ENCODE results near the gene C1QTNF7.

C1QTNF7 gene

DNA sequence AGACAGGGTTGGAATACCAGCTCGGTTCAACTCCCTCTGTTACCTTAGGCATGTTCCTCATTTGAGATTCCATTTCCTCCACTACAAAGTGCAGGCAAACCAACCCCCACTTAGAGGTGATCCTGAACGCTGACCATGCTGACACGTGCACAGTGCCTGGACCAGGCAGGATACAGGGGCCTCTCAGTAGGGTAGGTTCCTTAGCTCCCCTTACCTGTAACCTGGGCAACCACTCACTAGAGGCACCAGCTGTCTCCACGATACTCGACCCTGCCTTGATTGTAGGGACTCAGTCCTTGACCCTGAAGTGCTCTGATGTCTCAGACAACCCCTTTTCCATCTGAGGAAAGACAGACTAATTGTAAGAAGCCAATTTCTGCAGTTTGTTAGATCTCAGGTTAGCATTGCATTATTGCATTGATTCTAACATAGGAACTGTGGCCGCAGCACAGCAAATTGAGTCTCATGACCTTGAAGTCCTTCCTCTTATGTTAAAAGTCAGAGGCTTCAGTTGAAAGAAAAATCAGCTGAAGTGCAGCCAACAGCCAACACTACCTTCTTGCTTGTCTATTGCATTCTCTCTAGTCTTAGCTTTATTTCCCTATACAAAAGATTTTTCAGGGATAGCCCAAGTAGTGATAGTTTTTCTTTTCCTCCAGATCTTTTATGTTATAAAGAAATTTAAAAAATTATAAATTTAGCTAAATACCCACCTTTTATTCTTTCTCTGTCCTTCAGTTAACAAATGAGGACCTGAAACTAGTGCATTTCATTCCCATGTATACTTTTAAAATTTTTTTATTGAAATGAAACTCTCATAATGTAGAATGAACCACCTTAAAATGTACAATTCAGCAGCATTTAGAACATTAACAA lies 11.2 kb upstream of the C1QTNF7 start:
- no peak for DNase-seq

DNA sequence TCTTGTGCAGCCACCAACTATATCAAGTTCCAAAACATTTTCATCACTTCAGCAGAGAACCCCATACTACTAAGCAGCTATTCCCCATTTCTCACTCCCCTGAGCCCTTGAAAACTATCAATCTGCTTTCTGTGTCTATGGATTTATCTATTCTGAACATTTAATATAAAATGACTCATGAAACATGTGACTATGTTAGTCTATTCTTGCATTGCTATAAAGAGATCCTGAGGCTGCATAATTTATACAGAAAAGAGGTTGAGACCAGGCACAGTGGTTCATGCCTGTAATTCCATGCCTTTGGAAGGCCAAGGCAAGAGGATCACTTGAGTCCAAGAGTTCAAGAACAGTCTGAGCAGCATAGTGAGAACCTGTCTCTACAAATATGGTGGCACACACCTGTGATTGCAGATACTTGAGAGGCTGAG lies 10.6 kb upstream of the C1QTNF7 start:
- DNase-seq = no peak

DNA sequence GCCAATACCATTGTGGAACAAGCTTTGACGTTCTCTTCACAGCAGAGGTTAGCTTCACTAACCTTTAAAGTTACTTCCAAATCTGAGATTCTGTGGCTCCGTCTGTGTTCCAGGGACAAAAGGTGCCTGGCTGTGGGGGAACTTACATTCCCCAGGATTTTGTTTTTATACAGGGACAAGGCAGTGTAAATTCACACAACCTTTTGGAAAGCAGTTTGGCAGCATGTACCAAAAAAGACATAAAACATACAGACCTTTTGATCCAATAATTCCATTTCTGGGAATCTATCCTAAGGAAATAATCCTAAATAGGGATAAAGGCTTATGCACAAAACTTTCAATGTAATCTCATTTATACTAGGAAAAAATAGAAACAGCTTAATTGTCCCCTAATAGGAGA lies 8.9 kb upstream of the C1QTNF7 start:
- DNase-seq = no peak

DNA sequence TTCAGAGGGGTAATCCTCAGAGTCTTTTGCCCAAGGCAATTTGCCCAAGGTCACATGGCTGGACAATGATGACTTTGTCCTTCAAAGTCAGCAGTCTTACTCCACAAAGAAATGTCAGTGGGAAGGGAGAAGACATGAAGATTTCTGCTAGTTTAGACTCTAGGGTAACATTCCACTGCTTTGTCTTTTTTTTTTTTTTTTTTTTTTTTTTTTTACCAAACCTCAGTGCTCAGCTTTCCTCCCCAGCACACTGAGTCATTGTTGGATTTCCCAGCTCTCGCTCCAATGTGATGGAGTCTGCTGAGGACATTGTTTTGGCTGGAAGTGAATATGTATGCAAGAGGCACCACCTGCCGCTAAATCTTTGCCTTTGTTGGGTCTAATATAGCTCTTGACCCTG lies 7.2 kb upstream of the C1QTNF7 start:
- DNase-seq = no peak

DNA sequence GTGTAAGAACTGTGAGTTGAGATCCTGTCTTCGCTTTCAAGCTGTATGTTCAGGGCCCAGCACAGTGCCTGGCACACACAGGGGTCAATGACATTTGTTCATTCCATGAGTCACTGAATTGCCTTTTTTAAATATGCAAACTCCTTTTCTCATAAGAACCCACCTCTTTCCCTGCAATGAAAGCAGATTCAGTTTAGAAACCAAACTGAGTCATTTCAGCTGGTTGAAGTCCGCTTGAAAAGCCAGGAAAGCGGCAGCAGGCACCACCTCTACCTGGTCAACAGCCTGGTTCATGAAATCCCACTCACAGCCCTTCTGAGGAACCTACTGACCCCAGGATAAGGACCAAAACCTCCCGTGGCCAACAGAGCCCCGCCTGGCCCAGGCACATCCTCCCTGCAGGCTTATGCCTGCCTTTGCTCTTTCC lies 4.5 kb upstream of the C1QTNF7 start:
- DNase-seq = peak; percentile 30

DNA sequence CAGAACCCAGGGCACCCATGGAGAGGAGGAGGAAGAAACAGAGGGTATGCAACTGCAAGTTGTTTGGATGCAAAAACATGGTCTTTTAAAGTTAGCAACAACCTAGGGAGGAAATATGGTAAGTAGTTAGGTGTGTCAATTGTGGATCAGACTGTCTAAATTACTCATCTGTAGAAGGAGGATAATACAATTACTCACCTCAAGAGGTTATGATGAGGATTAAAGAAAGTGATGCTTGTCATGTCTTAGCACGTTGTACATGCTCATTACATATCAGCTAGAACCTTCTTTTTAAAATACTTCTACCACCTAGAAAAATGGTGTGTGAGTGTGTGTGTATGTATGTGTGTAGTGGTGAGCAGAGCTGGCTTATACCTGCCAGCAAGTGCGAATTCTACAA lies 2.3 kb upstream of the C1QTNF7 start:
- DNase-seq = no peak

DNA sequence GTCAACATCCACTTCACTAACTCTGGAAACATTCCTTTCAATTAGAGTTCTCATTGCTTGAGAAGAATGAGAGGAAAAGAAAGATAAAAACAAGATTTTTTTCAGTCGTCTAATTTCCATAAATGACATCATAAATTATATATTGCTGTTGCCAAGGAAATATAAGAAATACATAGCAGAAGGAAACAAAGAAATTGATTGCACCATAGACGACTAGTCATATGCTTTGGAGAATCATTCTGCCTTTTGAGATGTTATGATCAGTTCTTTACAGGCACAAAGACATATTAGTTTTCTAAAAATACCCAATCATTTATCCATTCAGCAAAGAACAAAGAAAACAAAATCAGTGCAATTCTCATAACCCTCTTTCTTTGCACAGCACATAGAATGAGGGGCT lies 672 bp upstream of the C1QTNF7 start:
- DNase-seq = no peak

DNA sequence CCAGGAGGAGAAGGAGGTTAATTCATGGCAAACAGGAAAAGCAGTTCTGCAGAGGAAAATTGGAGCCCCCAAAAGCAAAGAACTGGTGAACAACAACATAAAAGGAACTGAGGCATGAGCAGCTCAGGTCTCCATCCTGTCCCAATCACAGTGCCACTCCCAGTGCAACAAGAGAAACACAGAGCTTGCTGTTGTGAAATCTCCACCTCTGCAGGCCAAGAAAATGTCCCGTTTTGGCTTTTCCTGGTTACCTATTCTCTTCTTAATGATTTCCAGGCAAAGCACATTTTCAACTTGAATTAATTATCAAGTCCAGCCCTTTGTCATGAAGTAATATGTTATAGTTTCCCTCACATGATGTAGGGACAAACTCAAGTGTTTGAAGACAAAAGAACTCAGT lies 778 bp downstream of the C1QTNF7 start:
- no peak for DNase-seq

DNA sequence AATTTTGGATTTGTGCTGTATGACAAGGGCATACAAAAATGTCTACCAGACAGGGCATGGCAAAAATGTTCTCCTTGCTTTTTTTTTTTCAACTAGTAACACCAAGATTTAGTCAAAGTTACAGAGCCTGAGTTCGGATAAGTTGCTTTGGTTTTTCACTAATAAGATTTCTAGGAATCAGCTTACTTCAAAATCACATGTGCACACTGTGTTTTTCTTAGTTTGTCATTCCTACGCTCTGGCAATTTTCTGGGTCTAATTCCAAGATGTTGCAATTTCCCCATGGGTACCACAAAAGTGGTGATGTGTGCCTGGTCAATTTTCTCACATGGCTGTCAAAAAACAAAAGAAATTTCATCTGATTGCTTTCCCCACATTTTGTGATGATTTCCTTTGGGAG lies 6.3 kb downstream of the C1QTNF7 start:
- no peak for DNase-seq

DNA sequence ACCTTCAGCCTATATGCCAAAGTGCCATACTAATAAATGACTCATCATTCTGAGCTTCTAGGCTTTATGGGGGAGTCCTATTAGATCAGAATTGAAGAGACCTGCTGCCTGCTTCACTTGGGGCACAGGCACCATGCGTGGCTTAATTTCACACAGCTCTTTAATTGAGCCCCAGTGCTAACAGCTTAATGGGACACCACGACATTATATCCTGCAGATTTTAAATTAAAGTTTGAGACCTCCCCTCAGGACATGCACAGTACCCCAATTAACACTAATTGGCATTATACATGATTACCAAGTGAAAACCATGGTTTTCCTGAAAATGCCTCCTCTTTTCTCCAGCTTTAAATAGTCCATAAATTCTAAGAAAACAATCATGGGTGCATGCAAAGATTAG lies 6.8 kb downstream of the C1QTNF7 start:
- no peak for DNase-seq

DNA sequence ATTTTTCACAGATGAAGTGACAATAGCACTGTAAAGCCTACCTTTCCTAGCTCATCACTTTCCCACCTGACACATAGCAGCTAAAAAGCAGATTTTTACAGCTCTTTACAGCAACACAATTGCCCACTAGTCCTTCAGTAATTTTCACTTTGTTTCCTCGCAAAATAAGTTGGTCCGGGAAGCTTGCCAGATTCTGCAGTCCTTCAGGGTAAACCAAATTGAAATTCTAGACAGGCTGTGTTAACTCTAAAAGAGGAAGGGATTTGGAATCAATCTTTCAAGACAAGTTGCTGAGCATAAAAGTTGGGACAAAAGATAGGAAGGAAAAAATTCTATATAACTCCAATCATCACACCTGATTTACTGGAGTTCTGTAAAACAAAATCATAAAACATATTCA lies 8.7 kb downstream of the C1QTNF7 start:
- no peak for DNase-seq

DNA sequence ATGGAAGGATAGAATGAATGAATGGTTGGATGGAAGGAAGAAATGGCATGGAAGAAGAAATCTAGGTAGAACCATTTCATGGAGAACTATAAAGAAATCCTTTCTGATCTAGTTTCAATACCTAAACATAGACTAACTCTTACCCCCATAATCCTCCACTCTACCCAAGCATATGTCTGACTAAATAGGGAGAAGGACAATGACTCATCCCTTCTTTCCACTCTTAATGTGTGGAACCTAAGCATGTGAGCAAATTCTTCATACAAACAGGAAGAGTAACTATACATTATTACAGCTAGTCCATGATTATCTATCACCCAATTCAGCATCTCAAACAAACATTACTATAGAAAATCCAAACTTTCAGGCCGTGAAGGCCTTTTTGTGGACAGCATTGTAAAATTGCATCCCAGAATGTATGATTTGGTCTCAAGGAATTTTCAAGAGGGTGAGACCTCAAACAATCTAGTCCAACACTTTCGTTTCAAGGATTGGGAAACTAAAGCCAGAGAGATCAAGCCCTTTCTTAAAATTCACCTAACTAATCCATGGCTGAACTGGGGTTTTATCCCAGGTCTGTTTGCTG lies 11.2 kb downstream of the C1QTNF7 start:
- no peak for DNase-seq

DNA sequence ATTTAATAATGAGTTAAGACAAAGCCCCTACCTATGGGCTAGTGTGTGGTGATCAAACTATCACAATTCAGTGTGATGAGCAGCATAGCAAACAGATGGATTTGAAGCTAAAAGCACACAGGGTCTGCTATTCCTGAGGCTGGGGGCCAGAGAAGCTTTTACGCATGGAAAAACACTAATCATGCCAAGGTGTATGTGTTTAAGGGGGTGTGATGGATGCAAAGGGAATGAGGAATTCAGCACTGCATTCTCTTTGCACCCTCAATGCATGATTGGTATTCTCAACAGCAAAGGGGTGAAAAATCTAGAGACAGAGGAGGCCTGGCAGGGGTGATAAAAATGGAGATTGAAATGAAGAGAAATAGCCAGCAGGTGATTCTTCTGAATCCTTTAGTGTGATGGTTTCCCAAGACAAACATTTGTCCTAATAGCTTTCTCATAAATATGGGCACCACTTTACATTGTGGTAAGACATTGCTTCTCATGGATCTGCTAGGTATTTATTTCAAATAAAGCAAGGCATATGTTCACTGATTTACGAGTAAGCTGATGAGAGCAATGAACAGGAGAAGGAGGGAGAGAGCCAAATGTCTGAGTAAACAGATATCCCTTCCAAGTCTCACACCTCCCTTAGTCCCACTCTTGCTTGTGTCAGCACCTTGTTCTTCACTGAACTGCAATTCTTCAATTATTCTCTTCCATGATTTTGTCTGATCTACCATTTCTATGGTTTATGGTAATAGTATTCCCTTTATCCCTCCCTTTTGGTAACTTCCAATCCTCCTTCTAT lies 15.7 kb downstream of the C1QTNF7 start:
- no peak for DNase-seq

DNA sequence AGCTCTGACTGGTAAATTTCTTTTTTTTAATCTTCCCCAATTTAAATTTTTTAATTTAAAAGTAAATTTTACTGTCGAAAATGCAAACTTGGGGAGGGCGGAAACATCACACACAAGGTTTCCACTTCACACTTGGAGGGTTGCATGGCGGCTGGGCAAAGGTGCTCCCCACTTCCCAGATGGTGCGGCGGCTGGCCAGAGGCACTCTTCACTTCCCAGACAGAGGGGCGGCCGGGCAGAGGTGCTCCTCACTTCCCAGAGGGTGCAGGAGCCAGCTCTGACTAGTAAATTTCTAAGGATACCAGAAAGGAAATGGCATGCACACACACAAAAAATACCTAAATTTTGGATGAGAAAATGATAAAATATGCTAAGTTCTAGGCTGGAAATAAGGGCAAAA lies 16.4 kb downstream of the C1QTNF7 start:
- DNase-seq = no peak

DNA sequence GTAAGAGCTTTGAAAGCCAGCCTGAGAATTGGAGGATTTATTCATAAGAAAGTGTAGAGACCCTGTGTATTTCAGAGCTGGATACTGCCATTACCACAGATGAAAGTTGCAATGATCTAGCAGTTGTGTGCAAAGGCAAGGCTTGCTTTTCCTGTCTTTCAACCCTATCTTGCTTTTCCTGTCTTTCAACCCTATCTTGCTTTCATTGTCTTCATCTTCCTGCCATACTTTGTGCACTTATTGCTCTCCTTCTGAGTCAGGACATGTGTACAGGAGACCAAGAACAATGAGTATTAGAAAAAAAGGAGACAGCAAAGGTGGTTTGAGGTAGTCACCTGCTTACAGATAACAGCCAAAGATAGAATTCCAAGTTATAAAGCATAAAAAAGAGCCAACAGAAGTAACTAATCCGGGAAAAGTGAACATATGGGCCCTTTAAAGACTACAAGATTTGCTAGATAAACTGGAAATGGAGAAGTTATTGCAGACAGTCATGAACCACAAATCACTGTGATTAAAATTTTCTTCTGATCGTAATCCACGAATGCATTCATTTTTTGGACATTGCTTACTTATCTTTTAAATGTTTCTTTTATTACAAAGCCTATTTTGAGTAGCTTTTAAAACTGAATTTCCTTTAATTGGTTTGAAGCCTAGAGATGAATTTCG lies 17.2 kb downstream of the C1QTNF7 start:
- no peak for DNase-seq

DNA sequence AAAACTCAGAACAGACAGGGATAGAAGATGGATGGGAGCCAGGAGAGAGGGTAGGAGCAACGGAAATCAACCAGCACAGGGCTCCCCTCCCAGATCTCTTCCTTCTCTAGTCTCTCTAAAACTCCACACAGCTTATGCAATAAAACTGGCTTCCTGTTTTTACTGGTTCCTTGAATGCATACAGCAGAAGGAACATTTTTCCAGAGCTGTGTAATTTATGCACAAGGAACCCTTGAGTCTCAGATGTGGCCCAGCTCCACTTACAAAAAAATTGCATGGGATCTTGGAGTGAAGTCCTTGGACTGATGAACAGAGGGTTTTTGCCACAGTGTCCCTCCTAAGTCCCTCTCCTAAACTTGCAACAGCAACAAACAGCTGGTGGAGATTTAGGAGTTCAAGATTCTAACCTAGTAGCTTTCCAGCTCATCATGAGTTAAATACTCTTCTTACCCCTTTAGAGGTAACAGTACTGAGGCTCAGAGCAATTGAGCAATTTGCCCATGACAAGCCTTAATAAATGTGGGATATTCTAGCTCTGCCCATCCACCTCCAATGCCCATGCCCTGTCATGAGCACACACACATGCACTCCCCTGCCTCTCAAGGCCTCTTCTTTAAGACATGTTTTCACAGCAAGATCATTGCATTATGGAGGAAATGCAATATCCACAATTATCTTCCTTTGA lies 23.5 kb downstream of the C1QTNF7 start:
- no peak for DNase-seq

DNA sequence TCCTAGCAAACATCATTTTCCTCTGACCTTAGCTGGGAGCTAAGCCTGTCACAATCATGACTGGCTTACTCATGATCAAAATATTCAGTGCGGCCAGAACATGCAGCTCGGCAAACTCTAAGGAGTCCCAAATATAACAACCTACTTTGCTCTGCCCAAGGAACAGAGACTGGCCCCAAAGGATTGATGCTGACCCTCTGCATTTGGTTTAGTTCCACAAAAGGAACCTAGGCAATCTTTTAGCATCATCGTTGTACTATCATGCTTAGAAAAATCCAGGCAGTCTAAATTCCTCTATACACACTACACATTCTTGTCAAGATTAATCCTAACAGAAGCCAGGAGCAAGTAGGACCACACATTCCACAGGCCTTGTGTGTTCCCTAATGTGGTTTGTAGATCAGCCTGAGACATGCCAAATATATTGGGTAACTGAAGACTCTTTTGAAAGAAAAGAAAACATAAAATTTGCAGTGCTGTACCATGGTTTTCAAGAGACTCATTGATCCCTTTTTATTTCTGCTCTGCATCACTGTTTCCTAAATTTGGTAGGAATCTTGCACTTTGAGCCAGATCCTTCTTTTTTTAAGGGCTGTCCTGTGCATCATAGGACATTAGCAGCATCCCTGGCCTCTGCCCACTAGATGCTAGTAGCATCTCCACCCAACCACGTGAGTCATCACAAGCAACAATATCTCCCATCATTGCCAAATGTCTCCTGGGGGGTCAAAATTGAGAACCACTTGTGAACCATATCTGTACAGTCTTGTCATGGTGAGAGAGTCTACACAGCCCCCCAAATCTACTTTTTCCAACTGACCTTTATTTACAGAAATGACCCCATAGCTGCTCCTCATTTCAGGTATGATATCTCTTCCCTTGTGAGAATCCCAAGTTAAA lies 24.3 kb downstream of the C1QTNF7 start:
- DNase-seq = no peak

DNA sequence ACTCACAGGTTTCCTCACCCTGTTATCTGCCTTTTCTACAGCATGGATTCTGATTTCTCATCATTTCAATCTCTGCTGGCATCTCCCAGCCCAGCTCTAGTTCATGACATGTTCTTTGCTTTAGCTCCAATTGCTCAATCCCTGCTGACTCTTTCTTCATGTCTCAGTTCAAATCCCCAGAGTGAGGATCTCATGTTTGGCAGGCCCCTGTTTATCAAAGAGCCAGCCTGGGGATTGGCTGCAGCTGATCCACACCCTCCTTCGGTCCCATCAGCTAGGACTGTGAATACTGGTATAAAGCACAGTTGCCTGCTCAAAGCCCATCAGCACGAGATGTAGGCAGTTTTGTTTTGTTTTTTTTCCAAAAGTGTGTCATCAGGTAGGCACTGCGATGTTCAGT lies 27.5 kb downstream of the C1QTNF7 start:
- no peak for DNase-seq

DNA sequence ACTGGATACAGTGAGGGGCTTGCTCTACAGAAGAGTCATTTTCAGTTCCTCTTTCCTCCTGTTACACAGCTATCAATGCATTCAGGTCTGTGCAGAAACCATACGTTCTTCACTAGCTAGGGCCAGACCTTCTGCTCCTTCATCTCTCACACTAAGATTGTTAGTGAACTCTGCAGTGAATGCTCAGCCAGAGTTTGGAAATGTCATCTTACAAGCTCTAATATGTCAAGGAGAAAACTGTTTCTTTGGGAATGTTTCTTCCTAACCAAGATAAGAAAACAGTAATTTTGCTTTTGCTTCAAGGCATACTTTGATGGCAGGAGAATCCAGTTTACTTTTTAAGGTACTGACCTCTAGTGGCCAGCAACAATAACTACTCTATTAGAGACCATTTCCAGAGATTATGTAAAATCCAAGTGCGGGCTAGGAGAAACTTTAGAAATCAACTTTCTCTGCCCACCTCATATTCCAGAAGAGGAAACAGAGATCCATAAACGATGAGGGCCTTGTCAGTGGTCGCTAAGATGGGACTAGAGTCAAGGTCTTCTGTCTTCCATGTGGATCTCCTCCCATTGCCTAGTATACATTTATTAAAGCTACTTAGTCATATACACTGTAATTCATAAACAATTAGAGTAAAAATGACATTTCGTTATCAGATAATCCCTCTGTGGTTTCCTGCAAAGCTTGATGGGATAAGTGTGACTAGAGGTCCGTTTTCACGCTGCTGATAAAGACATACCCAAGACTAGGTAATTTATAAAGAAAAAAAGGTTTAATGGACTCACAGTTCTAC lies 29.8 kb downstream of the C1QTNF7 start:
- no peak for DNase-seq

DNA sequence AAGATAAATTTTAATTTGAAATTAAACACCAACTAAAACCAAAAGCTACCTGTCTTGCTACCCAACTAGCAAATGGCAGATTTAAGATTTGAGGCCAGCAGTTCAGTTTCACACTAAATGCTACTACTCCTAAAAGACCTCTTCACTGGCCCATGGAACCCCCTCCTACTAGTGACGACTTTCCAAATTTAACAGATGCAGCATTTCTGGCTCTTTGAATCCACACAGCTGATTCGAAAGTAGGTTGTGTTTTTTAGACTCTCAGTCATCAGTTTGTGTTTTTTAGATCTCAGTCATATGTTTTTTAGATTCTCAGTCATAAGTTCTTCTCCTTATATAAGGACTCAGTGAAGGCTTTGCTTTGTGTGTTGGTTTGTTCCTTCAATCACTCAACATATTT lies 30.8 kb downstream of the C1QTNF7 start:
- DNase-seq = no peak

DNA sequence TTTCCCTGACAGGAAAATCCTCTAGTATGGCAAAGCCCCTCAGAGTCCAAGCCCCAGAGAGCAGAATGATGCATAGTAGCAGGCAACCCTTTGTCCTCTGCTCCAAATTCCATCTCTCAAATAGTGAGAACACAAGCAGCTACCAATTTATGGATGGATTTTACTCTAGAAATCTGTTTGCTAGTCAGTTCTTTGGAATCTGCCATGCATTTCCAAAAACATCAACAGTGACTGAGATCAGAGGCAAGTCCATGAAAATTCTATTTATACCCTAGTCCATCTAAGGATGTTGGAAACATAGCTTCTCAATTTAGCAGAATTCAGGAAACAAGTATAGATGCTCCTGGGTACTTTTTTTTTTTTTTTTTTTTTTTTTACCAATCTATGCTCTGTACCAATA lies 31.9 kb downstream of the C1QTNF7 start:
- no peak for DNase-seq
